NK-92 (cell line): Measurements from ENCODE around the gene CALML6.
A peak's percentile ranks its signal among the peaks of the same experiment; 100 is the strongest.
"Not testable (repeated sequence)": the region's sequence is repeated elsewhere in the genome, so short reads cannot be mapped to it uniquely, and the experiment has no call there.

ENCODE experiments used
- DNase-seq: peaks from one replicate; lab custom pipeline; 2025; ENCODE audit not compliant: unreplicated experiment; lab: John Stamatoyannopoulos, UW

CALML6 gene

GRCh38 chr1:1914971-1915692 is at the start of gene CALML6:
TSS of gene CALML6 (plus strand) at chr1:1915260. CDS start at chr1:1915281, 21 bp downstream.
- no peak for DNase-seq

- DNase-seq = no peak
Measured at GRCh38 chr1:1867164-1867563, 47.9 kb upstream of the CALML6 start.

- DNase-seq = no peak
Measured at GRCh38 chr1:1869469-1869868, 45.6 kb upstream of the CALML6 start.

- no peak for DNase-seq
Measured at GRCh38 chr1:1872329-1872994, 42.6 kb upstream of the CALML6 start.

GRCh38 chr1:1873186-1873585 is 41.9 kb upstream of the CALML6 start:
- DNase-seq = no peak

- no peak for DNase-seq
Measured at GRCh38 chr1:1874901-1875300, 40.2 kb upstream of the CALML6 start.

- no peak for DNase-seq
Measured at GRCh38 chr1:1875932-1876331, 39.1 kb upstream of the CALML6 start.

- no peak for DNase-seq
Measured at GRCh38 chr1:1876335-1876930, 38.6 kb upstream of the CALML6 start.

- no peak for DNase-seq
Measured at GRCh38 chr1:1877865-1878436, 37.1 kb upstream of the CALML6 start.

GRCh38 chr1:1879942-1880341 is 35.1 kb upstream of the CALML6 start:
- DNase-seq = no peak

GRCh38 chr1:1880617-1881312 is 34.3 kb upstream of the CALML6 start:
- DNase-seq = no peak

GRCh38 chr1:1881727-1882126 is 33.3 kb upstream of the CALML6 start:
- no peak for DNase-seq

- DNase-seq = no peak
Measured at GRCh38 chr1:1883092-1883873, 31.8 kb upstream of the CALML6 start.

- DNase-seq = not testable (repeated sequence)
Measured at GRCh38 chr1:1883890-1884289, 31.2 kb upstream of the CALML6 start.

GRCh38 chr1:1889090-1889750 is 25.8 kb upstream of the CALML6 start:
- no peak for DNase-seq

GRCh38 chr1:1889847-1890505 is 25.1 kb upstream of the CALML6 start:
- DNase-seq = no peak

- DNase-seq = peak; percentile 18
Measured at GRCh38 chr1:1890506-1891348, 24.3 kb upstream of the CALML6 start, which contains the start of gene GNB1. TSS of gene GNB1 (minus strand) at chr1:1891087. CDS start at chr1:1825453, 65,634 bp downstream.

GRCh38 chr1:1891349-1892078 is 23.5 kb upstream of the CALML6 start:
- DNase-seq = peak; percentile 35
